GM18861 (cell line): Measurements from ENCODE around the gene MYBL2.

Source experiments
- ATAC-seq: cut with Tn5 transposase; IDR thresholded peaks from one replicate; pipeline ENCODE4 v1.9.1; 2021; ENCODE audit not compliant: unreplicated experiment

The MYBL2 gene

GRCh38 chr20:43681991-43682410 lies 15.1 kb downstream of the MYBL2 start:
- ATAC-seq, result peak; percentile 95

GRCh38 chr20:43682446-43682845 lies 15.5 kb downstream of the MYBL2 start:
- ATAC-seq, result no peak

GRCh38 chr20:43686820-43687219 lies 19.9 kb downstream of the MYBL2 start:
- ATAC-seq, result no peak

DNA sequence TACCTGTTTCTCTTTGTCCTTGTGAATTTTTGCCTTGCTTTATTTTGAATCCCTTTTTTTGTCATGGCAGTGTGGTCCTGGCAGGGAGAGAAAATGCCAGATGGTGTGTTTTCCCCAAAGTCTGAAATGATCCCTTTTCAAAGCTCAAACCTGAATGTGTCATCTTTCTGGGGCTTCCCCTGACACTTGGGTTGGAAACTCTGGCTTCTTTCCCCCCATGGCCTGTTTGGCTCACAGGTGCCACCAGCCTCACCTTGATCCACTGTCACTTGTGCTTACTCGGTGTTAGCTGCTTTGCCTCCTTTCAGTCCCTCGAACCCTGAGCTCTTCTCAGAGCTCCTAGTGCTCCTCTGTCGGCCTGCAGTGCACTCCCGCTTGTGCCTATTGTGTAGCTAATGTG lies 22.3 kb downstream of the MYBL2 start:
- no peak for ATAC-seq

- ATAC-seq, result no peak
Measured at GRCh38 chr20:43690943-43691598, 24.2 kb downstream of the MYBL2 start.

- peak; percentile 51 for ATAC-seq
Measured at GRCh38 chr20:43691928-43692524, 25.1 kb downstream of the MYBL2 start.

GRCh38 chr20:43694763-43695162 lies 27.8 kb downstream of the MYBL2 start:
- ATAC-seq, result no peak

GRCh38 chr20:43695571-43695970 lies 28.7 kb downstream of the MYBL2 start:
- no peak for ATAC-seq

GRCh38 chr20:43699941-43700565 lies 33.1 kb downstream of the MYBL2 start:
- ATAC-seq, result no peak

- ATAC-seq, result no peak
Measured at GRCh38 chr20:43700627-43701026, 33.7 kb downstream of the MYBL2 start.

DNA sequence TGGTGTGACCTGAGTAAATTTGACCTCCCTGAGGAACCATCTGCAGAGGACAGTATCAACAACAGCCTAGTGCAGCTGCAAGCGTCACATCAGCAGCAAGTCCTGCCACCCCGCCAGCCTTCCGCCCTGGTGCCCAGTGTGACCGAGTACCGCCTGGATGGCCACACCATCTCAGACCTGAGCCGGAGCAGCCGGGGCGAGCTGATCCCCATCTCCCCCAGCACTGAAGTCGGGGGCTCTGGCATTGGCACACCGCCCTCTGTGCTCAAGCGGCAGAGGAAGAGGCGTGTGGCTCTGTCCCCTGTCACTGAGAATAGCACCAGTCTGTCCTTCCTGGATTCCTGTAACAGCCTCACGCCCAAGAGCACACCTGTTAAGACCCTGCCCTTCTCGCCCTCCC lies 35.6 kb downstream of the MYBL2 start:
- ATAC-seq, result no peak

GRCh38 chr20:43710370-43711044 lies 43.6 kb downstream of the MYBL2 start:
- ATAC-seq, result peak; percentile 45

DNA sequence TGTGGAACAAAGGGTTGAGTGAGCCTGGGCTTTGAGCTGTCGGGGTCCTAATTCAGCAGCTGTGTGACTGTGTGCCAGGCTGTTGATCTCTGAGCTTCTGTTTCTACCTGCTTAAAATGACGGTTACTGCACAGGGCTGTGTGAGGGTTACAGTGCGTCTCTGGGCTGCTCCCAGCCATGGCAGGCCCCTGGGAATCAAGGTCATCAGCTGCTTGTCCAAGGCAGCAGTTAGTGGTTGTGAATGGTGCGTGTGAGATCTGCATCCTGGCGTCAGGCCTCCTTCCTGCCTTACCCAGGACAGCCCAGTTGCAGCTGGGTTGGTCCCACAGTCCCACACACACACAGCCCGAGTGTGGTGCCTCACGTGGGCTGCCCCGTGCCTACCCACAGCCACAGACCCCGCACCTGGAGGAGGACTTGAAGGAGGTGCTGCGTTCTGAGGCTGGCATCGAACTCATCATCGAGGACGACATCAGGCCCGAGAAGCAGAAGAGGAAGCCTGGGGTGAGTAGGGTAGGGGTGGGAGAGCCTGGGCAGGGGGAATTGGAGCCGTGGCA lies 44.3 kb downstream of the MYBL2 start:
- no peak for ATAC-seq

DNA sequence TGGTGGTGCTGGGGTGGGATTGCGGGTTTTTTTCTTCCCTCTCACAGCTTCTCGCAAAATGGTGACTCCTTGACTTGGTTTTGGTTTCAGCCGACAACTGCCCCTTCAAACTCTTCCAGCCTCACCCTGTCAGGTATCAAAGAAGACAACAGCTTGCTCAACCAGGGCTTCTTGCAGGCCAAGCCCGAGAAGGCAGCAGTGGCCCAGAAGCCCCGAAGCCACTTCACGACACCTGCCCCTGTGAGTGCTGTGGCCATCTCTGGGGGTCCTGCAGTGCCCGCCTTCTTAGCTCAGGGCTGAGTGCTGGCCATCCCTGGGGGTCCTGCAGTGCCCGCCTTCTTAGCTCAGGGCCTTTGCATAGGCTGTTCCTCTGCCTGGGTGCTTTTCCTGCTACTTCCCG lies 48.1 kb downstream of the MYBL2 start:
- no peak for ATAC-seq

DNA sequence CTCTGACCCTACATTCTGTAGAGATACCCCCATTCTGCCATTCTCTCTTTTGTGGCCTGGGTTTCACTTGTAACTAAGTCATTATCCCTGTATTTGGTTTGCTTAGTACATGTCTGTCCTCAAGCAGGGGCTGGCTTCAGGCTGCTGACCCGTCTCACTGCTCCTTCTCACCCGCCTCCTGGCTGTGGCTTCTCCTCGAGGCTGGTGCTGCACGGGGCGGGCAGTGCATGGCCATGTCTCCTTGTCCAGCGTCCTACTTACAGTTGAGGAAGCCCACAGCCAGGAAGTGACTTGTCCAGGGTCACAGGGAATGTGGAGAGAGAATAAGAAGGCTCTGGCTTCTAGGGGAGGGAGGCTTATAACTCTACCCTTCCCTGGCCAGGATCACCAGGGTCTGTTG lies 48.6 kb downstream of the MYBL2 start:
- ATAC-seq, result no peak

- ATAC-seq, result no peak
Measured at GRCh38 chr20:43716123-43716522, 49.2 kb downstream of the MYBL2 start.

DNA sequence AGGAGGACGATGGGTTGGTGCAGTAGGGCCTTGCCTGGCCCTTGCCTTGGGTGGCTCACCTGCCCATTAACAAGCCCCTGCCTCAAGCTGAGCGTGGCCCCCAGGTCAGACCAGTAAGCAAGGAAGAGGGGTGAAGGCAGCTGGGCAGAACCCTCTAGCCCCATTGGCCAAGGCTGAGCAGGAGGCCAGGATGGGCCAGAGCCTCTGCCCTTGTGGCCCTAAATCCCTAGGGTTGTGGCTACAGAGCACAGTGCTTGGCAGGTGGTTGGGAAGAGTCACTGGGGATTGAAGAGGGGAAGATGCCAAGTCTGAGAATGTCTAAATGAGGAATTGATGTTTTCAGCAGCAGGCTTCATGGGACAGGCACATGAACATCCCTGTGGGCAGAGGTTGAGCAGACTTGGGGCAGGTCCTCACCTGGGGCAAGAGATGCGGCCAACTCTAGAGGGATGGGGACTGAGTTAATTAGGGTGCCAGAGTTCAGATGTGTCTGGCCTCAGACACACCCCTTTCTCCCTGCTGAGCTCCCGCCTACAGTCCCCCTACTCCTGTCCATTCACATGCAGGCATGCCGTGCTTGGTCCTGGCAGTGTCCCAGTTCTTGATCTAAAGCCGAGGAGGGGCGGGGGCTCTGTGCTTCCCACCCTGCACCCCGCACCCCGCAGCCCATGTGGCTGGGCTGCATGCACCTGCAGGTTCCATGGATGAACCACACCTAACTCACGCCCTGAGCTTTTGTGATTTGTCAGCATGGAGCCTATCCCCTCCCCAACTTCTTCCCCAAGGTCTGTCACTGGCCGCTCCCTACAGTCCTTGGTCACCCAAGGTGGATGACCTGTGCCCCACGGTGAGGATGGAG lies 50.1 kb downstream of the MYBL2 start:
- ATAC-seq, result no peak

DNA sequence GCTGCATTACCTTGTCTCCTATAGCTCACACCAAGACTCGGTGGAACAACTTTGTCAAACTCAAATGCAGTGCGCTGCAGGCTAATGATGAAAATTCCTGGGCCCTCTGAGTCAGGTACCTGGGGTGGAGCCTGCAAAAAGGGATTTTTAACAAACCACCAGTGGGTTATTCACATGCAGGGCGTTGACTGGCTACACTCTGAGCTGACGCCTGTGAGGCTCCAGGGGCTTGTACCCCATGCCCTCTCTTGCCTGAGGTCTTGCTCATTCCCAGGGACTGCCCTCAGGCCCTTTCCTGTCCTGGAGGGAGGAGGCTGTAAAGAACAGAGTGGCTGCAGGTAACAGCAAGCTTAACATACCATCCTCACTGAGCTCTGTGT lies 50.7 kb downstream of the MYBL2 start:
- no peak for ATAC-seq

DNA sequence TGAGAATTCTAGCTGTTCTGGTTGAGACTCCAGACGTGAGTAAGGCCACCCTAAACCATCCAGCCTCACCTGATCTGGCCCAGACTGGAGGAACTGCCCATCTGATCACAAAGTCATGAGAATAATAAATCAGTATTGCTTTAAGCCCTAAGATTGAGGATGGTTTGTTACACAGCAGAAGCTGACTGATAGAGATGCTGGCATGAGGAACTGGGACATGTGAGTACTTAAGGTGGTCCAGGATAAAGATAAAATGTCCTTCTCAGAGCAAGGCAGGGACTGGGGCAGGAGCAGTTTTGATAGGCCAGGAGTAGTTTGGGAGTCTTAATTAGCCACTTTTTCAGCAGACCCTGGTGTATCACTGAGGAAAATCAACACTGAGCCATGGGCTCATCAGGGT lies 53.1 kb downstream of the MYBL2 start:
- no peak for ATAC-seq

DNA sequence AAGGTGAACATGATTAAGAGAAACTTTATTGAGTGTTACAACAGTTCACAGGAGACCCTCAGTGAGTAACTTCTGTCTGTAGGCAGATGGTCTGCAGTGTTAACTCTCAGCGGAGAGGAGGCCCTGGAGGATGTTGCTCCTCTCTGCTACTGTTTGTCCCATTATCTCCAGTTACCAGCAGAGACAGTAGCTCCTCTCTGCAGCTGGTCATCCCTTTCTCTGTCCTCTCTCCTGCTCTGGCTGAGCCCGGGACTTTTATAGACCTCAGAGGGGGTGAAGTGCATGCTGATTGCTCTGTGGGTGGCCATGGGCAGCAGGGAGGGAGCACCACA lies 54.1 kb downstream of the MYBL2 start:
- ATAC-seq, result no peak
